OCI-LY3 (cell line): ENCODE data around the gene GRAMD2B.

ENCODE experiments used
- EZH2phosphoT487 ChIP-seq: fragments of 200-600 bp; shearing (Covaris generic); IDR thresholded peaks from 2 replicates; pipeline ENCODE4 v1.6.1; 2018; ENCODE audit warnings: antibody characterized with exemption, mixed run types, low read depth
- TF ChIP-seq, protein P1 (sequence below): fragments of 200-600, 300-600 bp; sonication (generic); IDR thresholded peaks from 2 replicates; pipeline ENCODE4 v1.5.1; 2014; ENCODE audit warnings: antibody characterized with exemption, low read length, low read depth

- TF ChIP-seq, protein P1, sequence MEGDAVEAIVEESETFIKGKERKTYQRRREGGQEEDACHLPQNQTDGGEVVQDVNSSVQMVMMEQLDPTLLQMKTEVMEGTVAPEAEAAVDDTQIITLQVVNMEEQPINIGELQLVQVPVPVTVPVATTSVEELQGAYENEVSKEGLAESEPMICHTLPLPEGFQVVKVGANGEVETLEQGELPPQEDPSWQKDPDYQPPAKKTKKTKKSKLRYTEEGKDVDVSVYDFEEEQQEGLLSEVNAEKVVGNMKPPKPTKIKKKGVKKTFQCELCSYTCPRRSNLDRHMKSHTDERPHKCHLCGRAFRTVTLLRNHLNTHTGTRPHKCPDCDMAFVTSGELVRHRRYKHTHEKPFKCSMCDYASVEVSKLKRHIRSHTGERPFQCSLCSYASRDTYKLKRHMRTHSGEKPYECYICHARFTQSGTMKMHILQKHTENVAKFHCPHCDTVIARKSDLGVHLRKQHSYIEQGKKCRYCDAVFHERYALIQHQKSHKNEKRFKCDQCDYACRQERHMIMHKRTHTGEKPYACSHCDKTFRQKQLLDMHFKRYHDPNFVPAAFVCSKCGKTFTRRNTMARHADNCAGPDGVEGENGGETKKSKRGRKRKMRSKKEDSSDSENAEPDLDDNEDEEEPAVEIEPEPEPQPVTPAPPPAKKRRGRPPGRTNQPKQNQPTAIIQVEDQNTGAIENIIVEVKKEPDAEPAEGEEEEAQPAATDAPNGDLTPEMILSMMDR: no peak
- no peak for TF ChIP-seq EZH2phosphoT487
Observed at GRCh38 chr5:126516133-126516532, 92.9 kb downstream of the GRAMD2B start.
